Activated CD4-positive, alpha-beta T cell treated with anti-CD3 and anti-CD28 coated beads, Interleukin-2, amount 50 U/mL, for 16 hours (primary cell): ENCODE measurements around the gene ANXA8L1.
"Not testable (repeated sequence)": the region's sequence is repeated elsewhere in the genome, so short reads cannot be mapped to it uniquely, and the experiment has no call there.

Experiments
- DNase-seq: peaks from one replicate; pipeline ENCODE4 v3.0.0-alpha.2; 2020

The ANXA8L1 gene

DNA sequence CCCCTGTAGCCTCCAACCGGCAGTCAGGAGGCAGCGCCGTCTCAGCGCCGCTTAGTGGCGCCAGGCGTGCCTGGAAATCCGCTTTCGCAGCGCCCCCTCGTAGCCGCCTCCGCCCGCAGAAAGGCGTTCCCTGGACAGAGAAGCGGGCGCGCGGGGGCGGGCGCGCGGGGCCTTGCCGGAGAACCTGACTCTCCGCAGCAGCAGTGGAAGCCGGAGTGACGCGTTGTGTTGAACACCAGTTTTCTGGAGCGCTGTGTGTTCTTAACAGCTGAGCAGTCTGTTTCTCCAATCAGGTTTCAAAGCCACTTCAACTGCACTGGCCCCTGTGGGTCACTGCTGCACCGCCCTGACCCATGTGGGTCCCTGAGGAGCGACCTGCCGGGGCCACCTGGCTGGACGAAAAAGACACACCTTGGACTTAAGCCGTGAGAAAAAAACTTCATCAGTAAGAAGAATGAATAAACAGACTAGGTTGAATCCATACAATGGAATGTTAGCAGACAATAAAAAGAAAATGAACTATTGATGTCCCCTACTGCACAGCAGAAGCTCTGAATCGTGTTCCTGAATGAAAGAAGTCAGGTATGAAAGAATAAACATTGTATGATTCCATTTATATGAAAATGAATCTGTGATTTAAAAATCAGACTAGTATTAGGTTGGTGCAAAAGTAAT, 22.8 kb downstream of the ANXA8L1 start:
- not testable (repeated sequence) for DNase-seq

GRCh38 chr10:46409556-46409955, 34.0 kb downstream of the ANXA8L1 start:
- not testable (repeated sequence) for DNase-seq

DNA sequence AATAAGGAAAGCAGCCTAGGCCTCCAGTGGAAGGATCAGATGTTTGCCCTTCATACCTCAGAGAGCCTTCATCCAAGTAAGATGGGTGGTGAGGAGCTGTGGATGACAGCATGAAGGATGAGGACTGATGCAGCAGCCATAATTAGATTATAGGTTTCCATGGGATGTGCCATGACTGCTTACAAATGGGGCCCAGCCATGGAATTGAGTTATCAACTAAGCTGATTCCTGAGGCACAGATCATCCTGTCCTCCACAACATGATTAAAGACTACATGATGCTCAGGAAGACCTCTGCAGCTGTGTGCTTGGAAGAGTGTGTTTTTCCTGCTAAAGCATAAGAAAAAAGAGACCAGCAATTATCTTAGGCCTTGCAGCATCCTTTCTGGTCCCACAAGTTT, 35.5 kb downstream of the ANXA8L1 start:
- not testable (repeated sequence) for DNase-seq

- not testable (repeated sequence) for DNase-seq
Observed at GRCh38 chr10:46412665-46413064, 37.1 kb downstream of the ANXA8L1 start.

GRCh38 chr10:46415291-46415690, 39.7 kb downstream of the ANXA8L1 start:
- not testable (repeated sequence) for DNase-seq

DNA sequence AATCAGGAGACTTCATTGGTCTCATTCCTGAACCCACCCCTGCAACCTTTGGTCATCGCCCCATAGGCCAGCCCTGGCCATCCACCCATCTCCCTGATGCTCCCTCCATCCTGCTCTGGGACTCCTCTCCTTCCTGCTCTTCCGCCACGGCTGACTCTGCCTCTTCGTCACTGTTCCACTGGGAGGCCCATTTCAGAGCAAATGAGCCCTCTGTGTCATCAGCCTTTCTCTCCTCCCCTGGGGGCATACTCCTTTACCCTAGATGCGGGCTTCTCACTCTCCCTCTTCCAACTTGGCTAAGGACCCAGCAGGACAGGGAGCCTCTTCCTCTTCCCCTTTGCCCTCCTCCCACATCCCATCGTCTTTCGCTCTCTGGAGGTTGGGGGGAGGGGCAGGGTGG, 42.7 kb downstream of the ANXA8L1 start:
- DNase-seq = not testable (repeated sequence)

DNA sequence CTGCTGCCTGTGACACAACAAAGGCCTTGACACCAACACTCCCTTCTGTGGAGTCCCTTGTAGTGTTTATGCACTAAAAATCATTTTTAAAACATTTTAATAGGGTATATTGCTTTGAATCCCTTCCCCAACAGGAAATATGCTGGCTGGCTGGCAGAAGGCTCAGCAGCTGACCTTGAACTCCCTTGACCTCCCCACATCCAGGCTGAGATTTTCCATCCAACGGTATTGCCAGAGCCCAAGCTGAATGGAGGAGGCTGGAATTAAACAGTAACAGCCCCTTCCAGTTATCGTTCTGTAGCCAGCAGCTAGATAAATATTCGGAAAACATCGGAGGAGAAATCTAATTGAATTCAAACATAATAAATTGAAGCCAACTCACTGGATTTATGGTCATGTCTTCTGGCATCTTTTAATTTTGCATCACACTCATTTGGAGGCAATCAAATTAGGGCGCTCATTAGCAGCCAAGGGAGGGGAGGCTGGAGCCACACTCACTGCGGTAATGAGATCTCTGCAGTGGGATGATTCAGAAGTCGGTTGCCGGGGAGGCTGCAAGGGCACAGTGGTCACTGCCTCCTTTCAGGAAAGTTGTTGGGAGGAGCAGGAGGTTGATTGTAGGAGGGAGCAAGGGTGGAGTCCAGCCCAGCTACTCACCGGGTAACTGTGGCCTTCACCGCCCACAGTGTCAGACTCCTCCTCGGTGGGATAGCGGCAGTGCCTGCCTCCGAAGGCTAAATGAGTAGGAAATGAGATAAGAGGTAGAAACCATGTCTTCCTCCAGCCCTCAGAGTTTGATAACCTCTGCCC, 44.2 kb downstream of the ANXA8L1 start:
- not testable (repeated sequence) for DNase-seq

DNA sequence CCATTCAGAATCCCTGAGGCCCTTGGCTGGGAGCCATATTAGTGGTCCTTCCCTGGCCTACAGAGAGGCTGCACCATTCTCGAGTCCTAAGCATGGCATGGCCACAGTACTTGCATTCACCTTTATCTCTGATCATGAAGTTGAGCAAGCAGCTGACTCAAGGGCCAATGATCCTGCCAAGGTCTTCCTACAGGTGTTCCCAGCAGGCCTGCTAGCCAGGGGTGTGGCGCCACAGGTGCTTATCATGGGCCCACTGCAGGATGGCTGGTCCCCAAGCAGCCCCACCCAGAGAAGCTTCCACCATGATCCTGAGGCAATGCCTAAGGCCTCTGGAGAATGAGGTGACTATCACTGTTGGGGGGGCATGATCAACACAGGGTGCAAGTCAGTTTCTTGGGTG, 48.0 kb downstream of the ANXA8L1 start:
- not testable (repeated sequence) for DNase-seq

DNA sequence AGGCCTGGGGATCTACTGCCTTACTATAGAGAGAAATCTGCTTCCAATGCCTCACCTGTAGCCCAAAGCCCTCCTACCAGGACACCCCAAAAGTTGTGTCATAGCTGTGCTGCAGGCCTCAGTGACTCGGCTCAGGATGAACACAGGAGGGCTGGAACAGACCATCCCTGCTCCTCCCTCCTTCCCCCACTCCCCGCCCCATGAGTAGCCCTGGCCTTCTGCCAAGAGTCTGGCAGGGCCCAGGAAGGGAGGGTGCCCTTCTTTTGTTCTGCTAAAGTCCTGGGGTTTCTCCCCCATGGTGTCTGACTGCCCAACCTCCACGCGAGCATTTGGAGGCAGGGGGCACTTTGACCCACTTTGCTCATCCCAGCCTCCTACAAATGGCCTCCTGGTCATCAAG, 65.4 kb downstream of the ANXA8L1 start:
- not testable (repeated sequence) for DNase-seq
